ENCODE measurements around the gene UGT1A10. TPM values are rescaled to one million over a fixed set of nuclear protein-coding genes. Genes with fewer than 3 reads are reported as not detected.

UGT1A10 gene
- total and polyA plus RNA-seq, 2 of the 13 experiments (the other 11 are each of a cell fraction or from before 2014, with no cell fraction given) = not detected

DNA sequence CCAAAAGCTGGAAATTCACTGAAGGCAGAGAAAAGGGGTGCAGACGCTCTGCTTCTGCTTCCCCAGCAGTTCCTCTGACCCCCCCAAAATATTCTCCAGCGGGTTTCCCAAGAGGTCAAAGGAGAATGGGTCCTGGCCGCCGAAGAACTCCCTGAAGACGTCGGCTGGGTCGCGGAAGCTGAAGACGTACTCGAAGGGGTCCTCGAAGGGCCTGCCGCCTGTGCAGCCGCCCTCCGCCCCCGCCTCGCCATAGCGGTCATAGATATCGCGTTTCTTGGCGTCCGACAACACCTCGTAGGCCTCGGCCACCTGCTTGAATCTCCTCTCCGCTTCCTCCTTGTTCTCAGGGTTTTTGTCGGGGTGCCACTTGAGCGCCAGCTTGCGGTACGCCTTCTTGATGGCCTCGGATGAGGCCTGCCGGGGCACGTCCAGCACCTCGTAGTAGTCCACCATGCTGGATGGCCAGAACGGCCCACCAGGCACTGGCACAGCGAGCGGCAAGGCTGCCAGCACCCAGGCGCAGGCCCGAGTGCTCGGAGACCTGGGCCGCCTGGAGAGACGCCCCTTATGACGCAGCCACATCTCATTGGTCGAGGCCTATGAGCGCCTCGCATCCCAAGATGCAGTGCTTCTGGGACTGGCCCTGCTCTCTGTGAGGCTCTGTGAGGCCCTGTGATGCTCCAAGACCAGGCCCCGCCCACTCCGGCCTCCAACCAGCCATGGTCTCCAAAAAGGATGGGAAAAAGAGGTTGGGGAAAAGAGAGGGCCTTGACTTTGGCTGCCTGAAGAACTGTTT is 107.4 kb downstream of the UGT1A10 start:
- DNase-seq (ENCODE audit: low spot score) = no peak
- Histone ChIP-seq H2AFZ (ENCODE audit: low read length) (no peak overlapping the region), H3K9me3 (ENCODE audit: low read length) (no peaks in the 10 kb centered on the region), H3K27me3 (ENCODE audit: control insufficient read depth in 1 of 2, insufficient read depth in 2 of 2, low read length in 2 of 2) (peaks cover 1 to 55% of the 10 kb centered on the region in 2 experiments; a peak in 4 of 5 replicates), H3K4me3 (replicated peaks in 1 of 3; ENCODE audit: insufficient read depth in 1 of 3, low read depth in 2 of 3, low read length in 3 of 3) (no peak overlapping the region), H3K79me2 (ENCODE audit: insufficient read depth, low read length) (no peaks in the 10 kb centered on the region), H3K4me1 (ENCODE audit: insufficient read depth, low read length) (peaks cover 40% of the 10 kb centered on the region), H4K20me1 (ENCODE audit: insufficient read depth, low read length) (no peaks in the 10 kb centered on the region), H3K4me2 (ENCODE audit: low read depth, low read length) (no peak overlapping the region), H3K27ac (ENCODE audit: extremely low read length, insufficient read depth, low read length) (no peak overlapping the region), H3K9ac (ENCODE audit: insufficient read depth, low read depth, low read length) (no peak overlapping the region), H3K36me3 (replicated peaks in 1 of 2; ENCODE audit: control insufficient read depth in 1 of 2, insufficient read depth in 2 of 2, low read length in 2 of 2) (no peaks in the 10 kb centered on the region)
- 94% methylated on average over 45 of the region's 46 CpGs for WGBS (ENCODE audit: low lambda C conversion rate)
- TF ChIP-seq ZBTB44 (CRISPR knock-in tag; IDR thresholded peaks at IDR 0.05) = no peak
- no peak for TF ChIP-seq ZNF570 (CRISPR knock-in tag; IDR thresholded peaks at IDR 0.05; ENCODE audit: borderline replicate concordance)
- no peak for TF ChIP-seq HNF4G (IDR thresholded peaks at IDR 0.05; ENCODE audit: borderline replicate concordance, low read depth, low read length)
- no peak for TF ChIP-seq HNF4G (CRISPR knock-in tag; IDR thresholded peaks at IDR 0.05; ENCODE audit: borderline replicate concordance, low read depth)
- TF ChIP-seq ZNF569 (CRISPR knock-in tag; IDR thresholded peaks at IDR 0.05; ENCODE audit: borderline replicate concordance) = no peak
- no peak for TF ChIP-seq RBM22 (optimal IDR thresholded peaks at IDR 0.05; ENCODE audit: low read length)
- no peak for TF ChIP-seq TOE1 (CRISPR knock-in tag; IDR thresholded peaks at IDR 0.05)
- TF ChIP-seq XBP1 (CRISPR knock-in tag; IDR thresholded peaks at IDR 0.05) = no peak
- no peak for TF ChIP-seq ZBTB49 (CRISPR knock-in tag; IDR thresholded peaks at IDR 0.05; ENCODE audit: borderline replicate concordance)
- TF ChIP-seq NR1H2 (CRISPR knock-in tag; IDR thresholded peaks at IDR 0.05; ENCODE audit: borderline replicate concordance, low read depth) = no peak
- no peak for TF ChIP-seq ZNF607 (CRISPR knock-in tag; IDR thresholded peaks at IDR 0.05; ENCODE audit: borderline replicate concordance)
- TF ChIP-seq DBP (CRISPR knock-in tag; IDR thresholded peaks at IDR 0.05; ENCODE audit: not compliant biosample characterization) = no peak
- no peak for TF ChIP-seq ZNF839 (CRISPR knock-in tag; IDR thresholded peaks at IDR 0.05; ENCODE audit: borderline replicate concordance)
- TF ChIP-seq RFX1 (IDR thresholded peaks at IDR 0.05) = no peak
- TF ChIP-seq SOX5 (CRISPR knock-in tag; IDR thresholded peaks at IDR 0.05; ENCODE audit: borderline replicate concordance) = no peak
- no peak for TF ChIP-seq ZNF557 (CRISPR knock-in tag; IDR thresholded peaks at IDR 0.05)
- ChIA-PET CTCF (ENCODE audit: low intra/inter-chr PET ratio, low total read pairs) (no interaction called here), POLR2A (no interaction called here)
- in situ Hi-C loops (cut with HindIII; ENCODE audit: extremely low pct_ligation_motif_present, low pct_unique_long_range_greater_than_20kb) (no loop called here), intact Hi-C loops (cut with micrococcal nuclease; ENCODE audit: unreplicated experiment) (no loop called here)
- no TSS peak for BruUV-seq (replicated peaks)
- FAIRE-seq = no peak
- ATAC-seq = no peak
